GM19397 (cell line): ENCODE data around the gene CASR.

Source experiments
- ATAC-seq: cut with Tn5 transposase; IDR thresholded peaks from one replicate; pipeline ENCODE4 v1.9.1; 2021; ENCODE audit warnings: mild to moderate bottlenecking, moderate library complexity; ENCODE audit not compliant: unreplicated experiment

The CASR gene

GRCh38 chr3:122299872-122300460, 116.5 kb downstream of the CASR start:
- ATAC-seq, result no peak

GRCh38 chr3:122301063-122301462, 117.6 kb downstream of the CASR start:
- no peak for ATAC-seq

GRCh38 chr3:122305818-122306621, 122.6 kb downstream of the CASR start:
- no peak for ATAC-seq

- ATAC-seq, result no peak
Measured at GRCh38 chr3:122306622-122306953, 123.1 kb downstream of the CASR start.

GRCh38 chr3:122307094-122307687, 123.7 kb downstream of the CASR start:
- no peak for ATAC-seq

GRCh38 chr3:122307976-122308375, 124.5 kb downstream of the CASR start:
- ATAC-seq, result no peak

GRCh38 chr3:122310361-122310760, 126.9 kb downstream of the CASR start:
- no peak for ATAC-seq

- no peak for ATAC-seq
Measured at GRCh38 chr3:122312826-122313225, 129.4 kb downstream of the CASR start.

GRCh38 chr3:122313281-122313680, 129.8 kb downstream of the CASR start:
- no peak for ATAC-seq

- no peak for ATAC-seq
Measured at GRCh38 chr3:122314228-122314876, 130.9 kb downstream of the CASR start.

GRCh38 chr3:122315619-122316018, 132.2 kb downstream of the CASR start:
- ATAC-seq, result no peak

GRCh38 chr3:122316368-122316767, 132.9 kb downstream of the CASR start:
- no peak for ATAC-seq

GRCh38 chr3:122318620-122319019, 135.2 kb downstream of the CASR start:
- no peak for ATAC-seq

- ATAC-seq, result no peak
Measured at GRCh38 chr3:122322095-122323075, 138.9 kb downstream of the CASR start.

GRCh38 chr3:122324871-122325323, 141.4 kb downstream of the CASR start, which contains the start of gene CSTA:
CSTA (plus strand) TSS chr3:122325248; CDS start chr3:122325293, 45 bp downstream.
- ATAC-seq, result no peak

GRCh38 chr3:122325769-122326168, 142.3 kb downstream of the CASR start:
- no peak for ATAC-seq

- ATAC-seq, result no peak
Measured at GRCh38 chr3:122331886-122332285, 148.4 kb downstream of the CASR start.

- ATAC-seq, result no peak
Measured at GRCh38 chr3:122332551-122332950, 149.1 kb downstream of the CASR start.
